GM10248 (cell line): ENCODE results near the gene SLC13A3.

Source experiments
- CTCF ChIA-PET: fragments of 300-600 bp; sonication (Branson Sonifier 250); formaldehyde crosslinking; extraction: SDS; loops from one replicate; lab custom pipeline; 2021; ENCODE audit warnings: antibody characterized with exemption; lab: Yijun Ruan, JAX
- POLR2A ChIA-PET: fragments of 350-650 bp; sonication (Branson Sonifier 250); formaldehyde crosslinking; extraction: SDS; loops from one replicate; lab custom pipeline; 2020; ENCODE audit warnings: antibody characterized with exemption; lab: Yijun Ruan, JAX
- DNase-seq: peaks from one replicate; pipeline ENCODE4 v3.0.0; 2012; ENCODE audit errors: extremely low spot score
- CTCF ChIP-seq: IDR thresholded peaks from 2 replicates; pipeline ENCODE4 v1.5.1; 2012; ENCODE audit warnings: mild to moderate bottlenecking, low read depth; ENCODE audit errors: extremely low read depth, missing control alignments, control extremely low read depth

The SLC13A3 gene

GRCh38 chr20:46649650-46649949 lies 1.7 kb downstream of the SLC13A3 start:
- DNase-seq, result no peak
- POLR2A ChIA-PET, result no interaction called here
- no peak for TF ChIP-seq CTCF
- CTCF ChIA-PET, result interaction anchor here (1.5 to 1.7 kb wide), 2 partner anchors 17 to 31 kb away, joined by 4 to 5 read pairs; no protein-coding TSS in a partner anchor

GRCh38 chr20:46648903-46649649 lies 2.2 kb downstream of the SLC13A3 start:
- ChIA-PET POLR2A (no interaction called here), CTCF (interaction anchor here (0.9 to 1.7 kb wide), 4 partner anchors 9 to 31 kb away, joined by 3 to 5 read pairs (median 4); no protein-coding TSS in a partner anchor)
- DNase-seq, result no peak
- no peak for TF ChIP-seq CTCF

GRCh38 chr20:46647469-46647868 lies 3.8 kb downstream of the SLC13A3 start:
- TF ChIP-seq CTCF, result no peak
- no peak for DNase-seq
- ChIA-PET CTCF (interaction anchor here (1.3 kb wide), 1 partner anchor 11 kb away, joined by 5 read pairs; no protein-coding TSS in a partner anchor), POLR2A (no interaction called here)

GRCh38 chr20:46646659-46647380 lies 4.4 kb downstream of the SLC13A3 start:
- ChIA-PET POLR2A (no interaction called here), CTCF (interaction anchor here (0.8 to 1.3 kb wide), 2 partner anchors 11 to 12 kb away, joined by 4 to 5 read pairs; no protein-coding TSS in a partner anchor)
- no peak for TF ChIP-seq CTCF
- DNase-seq, result no peak

- ChIA-PET POLR2A (no interaction called here), CTCF (interaction anchor here (0.8 kb wide), 1 partner anchor 13 kb away, joined by 4 read pairs; no protein-coding TSS in a partner anchor)
- DNase-seq, result no peak
- TF ChIP-seq CTCF, result no peak
Measured at GRCh38 chr20:46646122-46646521, 5.1 kb downstream of the SLC13A3 start.

GRCh38 chr20:46644733-46645132 lies 6.5 kb downstream of the SLC13A3 start:
- CTCF ChIA-PET, result no interaction called here
- no peak for TF ChIP-seq CTCF
- no peak for DNase-seq
- POLR2A ChIA-PET, result interaction anchor here (0.5 kb wide), 1 partner anchor 597 kb away, joined by 3 read pairs; no protein-coding TSS in a partner anchor
